Adrenal gland (tissue), 12 donors: ENCODE results near the gene DCTD. TPM values are rescaled to one million over a fixed set of nuclear protein-coding genes. Genes with fewer than 3 reads are reported as not detected.

Experiments
- DNase-seq, 7 donors: peaks; one replicate each; pipeline ENCODE4 v3.0.0-alpha.2; 2019 to 2020
- H3K27ac ChIP-seq, 5 donors: fragments of 200-600 bp; sonication (generic) in 4 of 5; 1 replicate in 3 of 5; 2 replicates in 2 of 5; pipeline versions ENCODE4 v1.5.1 to v1.8.0; 2016 to 2020; ENCODE audit warnings: mild to moderate bottlenecking in 1 of 5
- H3K27me3 ChIP-seq: fragments of 200-600 bp; 2 replicates; pipeline ENCODE4 v1.8.0; 2021
- H3K36me3 ChIP-seq, 2 donors: fragments of 200-600 bp; replicated peaks in 1 of 2; 1 replicate in 1 of 2; 2 replicates in 1 of 2; pipeline versions ENCODE4 v1.5.1 to v1.8.0; 2018 to 2022
- H3K4me1 ChIP-seq, 2 donors: fragments of 200-600 bp; replicated peaks in 1 of 2; 1 replicate in 1 of 2; 2 replicates in 1 of 2; pipeline versions ENCODE4 v1.5.1 to v1.8.0; 2018 to 2021
- H3K4me3 ChIP-seq, 4 donors: fragments of 200-600 bp; sonication (generic) in 3 of 4; one replicate each; pipeline ENCODE4 v1.5.1; 2016 to 2018
- H3K9me3 ChIP-seq, 3 donors: fragments of 200-600 bp; sonication (generic) in 1 of 3; replicated peaks in 1 of 3; 1 replicate in 2 of 3; 2 replicates in 1 of 3; pipeline versions ENCODE4 v1.5.1 to v1.8.0; 2016 to 2021
- POLR2A ChIP-seq, 2 donors: fragments of 450-650 bp; IDR thresholded peaks; one replicate each; pipeline ENCODE4 v1.6.1; 2017; ENCODE audit warnings: antibody characterized with exemption in 2 of 2, mild to moderate bottlenecking in 2 of 2, moderate library complexity in 1 of 2
- WGBS, 4 donors: extraction: QIAGEN DNeasy Blood & Tissue Kit in 2 of 4; methylation state at CpG; one replicate each; pipeline versions ENCODE4 v1.1.5 to v1.1.7; 2013 to 2017; 5-methylcytosine and 5-hydroxymethylcytosine counted together
- intact Hi-C, 2 donors: fragments of 100-400 bp; cut with DNase I; formaldehyde crosslinking; loops; one replicate each; pipeline versions ENCODE4 v1.14.1 to v1.15.0; 2022 to 2023
- polyA plus RNA-seq, 3 donors: library from polyadenylated mRNA; stranded (reverse); fragments of 200-250 nt in 2 of 3; fragments of 350-450 nt in 1 of 3; fragmentation: Illumina TruSeq in 1 of 3; extraction: RNeasy Lipid Tissue Mini Kit (QIAGEN cat#74804) in 1 of 3; gene quantifications; one replicate each; pipeline ENCODE4 v1.2.3, GENCODE V29; 2013 to 2014
- total RNA-seq, 9 donors: library from RNA; depleted of rRNA in 4 of 9; stranded (reverse); fragments of >200 nt in 4 of 9; fragments of 120-200 nt in 1 of 9; fragmentation: NEBNext Ultra II Directional in 1 of 9; extraction: Animal tissue kit (Norgen Biotek cat#: 25700) in 1 of 9; gene quantifications; one replicate each; pipeline versions ENCODE4 v1.1.0 to v1.2.4, GENCODE V29; 2013 to 2023
- TF ChIP-seq, protein P1 (sequence below), 6 experiments: fragments of 450-650 bp in 4 of 6; fragments of 200-600 bp in 2 of 6; sonication (generic) in 1 of 6; IDR thresholded peaks; 1 replicate in 5 of 6; 2 replicates in 1 of 6; pipeline versions ENCODE4 v1.5.1 to v1.8.0; 2016 to 2021; ENCODE audit warnings: antibody characterized with exemption in 6 of 6, mild to moderate bottlenecking in 2 of 6, moderate library complexity in 1 of 6
- donor health status: healthy with polysubstance abuse.
- donor health status: Bipolar disorder and iron deficiency.
- donor health status: DM: yes; HTN: yes; CAD: no.
- donor health status: DM: no; HTN: no; CAD: no.
- donor health status: DM: no; HTN: no; CAD: no.
- donor health status: DM: yes; HTN: yes; CAD: no.

The DCTD gene
- total and polyA plus RNA-seq, 12 donors, result 54.5 to 254 (median 126) TPM

DNA sequence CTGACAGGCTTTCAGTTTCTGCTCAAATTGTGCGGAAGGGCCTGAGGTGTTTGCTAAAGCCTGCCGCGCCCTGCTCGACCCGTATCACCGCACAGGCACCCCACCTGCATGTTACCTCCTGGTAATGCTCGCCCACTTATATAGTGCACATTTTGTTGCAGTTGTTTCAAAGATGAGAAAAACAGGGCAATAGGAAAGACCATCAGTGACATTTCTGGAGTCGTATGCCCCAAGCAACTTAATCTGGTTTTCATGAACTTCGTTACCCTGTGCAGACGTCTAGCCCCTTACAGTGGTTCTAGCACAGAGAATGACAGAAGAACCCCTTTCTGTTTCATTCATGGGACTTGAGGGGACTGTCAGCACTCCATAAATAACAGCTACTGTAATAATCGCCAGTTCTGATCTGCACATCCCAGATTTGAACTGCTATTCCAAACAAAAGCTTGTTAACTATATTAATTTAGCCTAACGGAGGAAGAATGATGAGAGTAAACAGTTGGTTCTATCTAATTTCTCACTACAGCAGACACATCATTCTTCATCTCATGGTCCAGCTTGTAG, 940 bp upstream of the DCTD start:
- peaks cover 6 to 24% of the 10 kb centered on the region in 2 donors for H3K4me1 ChIP-seq
- WGBS, 4 donors, result 12 to 22% (median 19%) methylated on average over 10 to 12 of the region's 12 CpGs
- no peaks in the 10 kb centered on the region for H3K9me3 ChIP-seq
- peak overlapping the region in 3 of 4 donors; percentile 44 to 96 (median 50) for H3K4me3 ChIP-seq
- peak overlapping the region; percentile 47 to 100 (median 94) for H3K27ac ChIP-seq
- TF ChIP-seq POLR2A (IDR thresholded peaks at IDR 0.05), result no peak
- TF ChIP-seq, protein P1, sequence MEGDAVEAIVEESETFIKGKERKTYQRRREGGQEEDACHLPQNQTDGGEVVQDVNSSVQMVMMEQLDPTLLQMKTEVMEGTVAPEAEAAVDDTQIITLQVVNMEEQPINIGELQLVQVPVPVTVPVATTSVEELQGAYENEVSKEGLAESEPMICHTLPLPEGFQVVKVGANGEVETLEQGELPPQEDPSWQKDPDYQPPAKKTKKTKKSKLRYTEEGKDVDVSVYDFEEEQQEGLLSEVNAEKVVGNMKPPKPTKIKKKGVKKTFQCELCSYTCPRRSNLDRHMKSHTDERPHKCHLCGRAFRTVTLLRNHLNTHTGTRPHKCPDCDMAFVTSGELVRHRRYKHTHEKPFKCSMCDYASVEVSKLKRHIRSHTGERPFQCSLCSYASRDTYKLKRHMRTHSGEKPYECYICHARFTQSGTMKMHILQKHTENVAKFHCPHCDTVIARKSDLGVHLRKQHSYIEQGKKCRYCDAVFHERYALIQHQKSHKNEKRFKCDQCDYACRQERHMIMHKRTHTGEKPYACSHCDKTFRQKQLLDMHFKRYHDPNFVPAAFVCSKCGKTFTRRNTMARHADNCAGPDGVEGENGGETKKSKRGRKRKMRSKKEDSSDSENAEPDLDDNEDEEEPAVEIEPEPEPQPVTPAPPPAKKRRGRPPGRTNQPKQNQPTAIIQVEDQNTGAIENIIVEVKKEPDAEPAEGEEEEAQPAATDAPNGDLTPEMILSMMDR (IDR thresholded peaks at IDR 0.05), result no peak
- intact Hi-C loops, result no loop called here
- no peaks in the 10 kb centered on the region for H3K27me3 ChIP-seq
- no peak for DNase-seq
- peaks cover 0 to 19% of the 10 kb centered on the region in 2 donors for H3K36me3 ChIP-seq

GRCh38 chr4:182916483-182917181, 554 bp downstream of the DCTD start:
- H3K27me3 ChIP-seq, result no peaks in the 10 kb centered on the region
- no peaks in the 10 kb centered on the region for H3K9me3 ChIP-seq
- H3K4me1 ChIP-seq, result peaks cover 6 to 39% of the 10 kb centered on the region in 2 donors
- intact Hi-C loops, result no loop called here
- 6 to 46% (median 8%) methylated on average over 5 to 38 of the region's 38 CpGs for WGBS, 4 donors
- peak overlapping the region in 2 of 4 donors; percentile 62 to 96 for H3K4me3 ChIP-seq
- TF ChIP-seq, protein P1 (IDR thresholded peaks at IDR 0.05), result no peak
- peak in 1 of 2 donors; percentile 41 for TF ChIP-seq POLR2A (IDR thresholded peaks at IDR 0.05)
- H3K36me3 ChIP-seq, result peaks cover 0 to 32% of the 10 kb centered on the region in 2 donors
- peak overlapping the region; percentile 76 to 100 (median 94) for H3K27ac ChIP-seq
- DNase-seq, result peak; percentile 55 to 85 (median 73)

- Histone ChIP-seq H3K4me1 (peaks cover 6 to 48% of the 10 kb centered on the region in 2 donors), H3K27ac (no peak overlapping the region), H3K4me3 (no peak overlapping the region), H3K36me3 (peaks cover 0 to 41% of the 10 kb centered on the region in 2 donors), H3K9me3 (no peaks in the 10 kb centered on the region), H3K27me3 (no peaks in the 10 kb centered on the region)
- intact Hi-C loops, result no loop called here
- TF ChIP-seq, protein P1 (IDR thresholded peaks at IDR 0.05), result no peak
- no peak for TF ChIP-seq POLR2A (IDR thresholded peaks at IDR 0.05)
- no peak for DNase-seq
- WGBS, 4 donors, result 78 to 82% (median 80%) methylated on average over 5 of the region's 5 CpGs
Measured at GRCh38 chr4:182914357-182914756, 2.8 kb downstream of the DCTD start.

GRCh38 chr4:182913621-182914020, 3.6 kb downstream of the DCTD start:
- intact Hi-C loops, result no loop called here
- no peak for DNase-seq
- 95 to 100% (median 98%) methylated on average over 2 of the region's 2 CpGs for WGBS, 4 donors
- Histone ChIP-seq H3K27me3 (no peaks in the 10 kb centered on the region), H3K27ac (no peak overlapping the region), H3K4me3 (no peak overlapping the region), H3K36me3 (peaks cover 0 to 41% of the 10 kb centered on the region in 2 donors), H3K9me3 (no peaks in the 10 kb centered on the region), H3K4me1 (peaks cover 6 to 55% of the 10 kb centered on the region in 2 donors)
- TF ChIP-seq, protein P1 (IDR thresholded peaks at IDR 0.05), result no peak
- TF ChIP-seq POLR2A (IDR thresholded peaks at IDR 0.05), result no peak
